Stimulated activated CD4-positive, alpha-beta T cell treated with anti-CD3 and anti-CD28 coated beads, Interleukin-12 subunit alpha, Interleukin-12 subunit beta, amount 100 ng/mL, for 24 hours (primary cell): ENCODE data around the gene OMA1.
A peak's percentile ranks its signal among the peaks of the same experiment; 100 is the strongest.
"Not testable (repeated sequence)": the region's sequence is repeated elsewhere in the genome, so short reads cannot be mapped to it uniquely, and the experiment has no call there.

Experiments
- DNase-seq, 2 experiments: peaks; one replicate each; pipeline ENCODE4 v3.0.0-alpha.2; 2020; ENCODE audit warnings: low read depth in 2 of 2

Gene OMA1

GRCh38 chr1:58546520-58547308 is at the start of gene OMA1:
TSS of gene OMA1 (minus strand) at chr1:58546726. CDS start at chr1:58539294, 7,432 bp downstream.
- peak; percentile 94 for DNase-seq

- no peak for DNase-seq
Measured at GRCh38 chr1:58594546-58594945, 48.0 kb upstream of the OMA1 start.

GRCh38 chr1:58592522-58593134 is 46.1 kb upstream of the OMA1 start:
- no peak for DNase-seq

GRCh38 chr1:58591806-58592205 is 45.3 kb upstream of the OMA1 start:
- DNase-seq, result no peak

- DNase-seq, result no peak
Measured at GRCh38 chr1:58590019-58590418, 43.5 kb upstream of the OMA1 start.

DNA sequence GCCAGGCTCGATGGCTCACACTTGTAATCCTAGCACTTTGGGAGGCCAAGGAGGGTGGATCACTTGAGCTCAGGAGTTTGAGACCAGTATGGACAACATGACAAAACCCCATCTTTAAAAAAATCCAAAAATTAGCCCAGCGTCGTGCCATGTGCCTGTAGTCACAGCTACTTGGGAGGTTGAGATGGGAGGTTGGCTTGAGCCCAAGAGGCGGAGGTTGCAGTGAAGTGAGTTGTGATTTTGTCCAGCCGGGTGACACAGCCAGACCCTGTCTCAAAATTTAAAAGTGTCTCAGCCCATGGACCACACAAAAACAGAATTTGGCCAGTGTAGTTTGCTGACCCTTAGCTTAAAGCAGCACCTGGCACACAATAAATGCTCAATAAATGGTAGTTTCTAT is 41.9 kb upstream of the OMA1 start:
- no peak for DNase-seq

- DNase-seq, result no peak
Measured at GRCh38 chr1:58587667-58588066, 41.1 kb upstream of the OMA1 start.

DNA sequence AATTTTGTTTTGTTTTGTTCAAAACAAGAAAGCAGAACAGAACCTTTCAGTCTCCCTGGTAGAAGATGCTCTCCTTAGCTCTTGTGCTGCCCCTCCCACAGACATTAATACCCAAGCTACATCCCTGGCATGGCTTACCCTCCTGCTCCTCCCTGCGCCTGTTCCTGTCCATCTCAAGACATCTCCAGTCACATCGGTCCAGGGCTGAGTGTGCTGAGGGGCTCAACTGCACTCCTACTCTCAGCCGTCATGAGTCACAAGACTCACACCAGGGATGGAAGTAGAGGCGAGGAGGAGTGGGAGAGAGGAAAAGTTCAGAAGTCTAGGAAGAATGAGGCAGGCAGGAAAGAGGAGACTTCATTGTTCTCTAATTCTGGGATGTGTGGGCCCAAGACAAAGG is 39.7 kb upstream of the OMA1 start:
- DNase-seq, result no peak

DNA sequence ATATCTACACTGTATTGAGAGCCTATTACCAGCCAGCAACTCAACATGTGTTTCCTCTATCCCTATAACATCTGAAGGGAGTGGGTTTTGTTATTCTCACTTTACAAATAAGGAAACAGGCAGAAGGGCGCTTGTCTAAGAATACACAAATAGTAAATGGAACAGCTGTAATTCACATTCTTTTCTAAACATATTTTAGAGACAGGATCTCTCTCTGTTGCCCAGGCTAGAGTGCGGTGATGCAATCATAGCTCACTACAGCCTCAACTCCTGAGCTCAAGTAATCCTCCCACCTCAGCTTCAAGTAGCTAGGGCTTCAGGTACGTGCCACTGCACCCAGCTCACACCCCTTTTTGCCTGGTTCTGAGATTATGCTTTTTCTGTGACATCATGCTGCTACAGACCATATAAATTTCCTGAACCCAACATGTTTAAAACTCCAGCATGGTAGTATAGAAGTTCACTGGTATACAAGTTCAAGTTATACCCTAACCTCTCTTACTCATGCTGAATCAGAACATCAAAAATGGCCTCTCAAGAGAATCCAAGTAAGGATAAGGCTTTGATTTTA is 39.1 kb upstream of the OMA1 start:
- no peak for DNase-seq

- DNase-seq, result no peak
Measured at GRCh38 chr1:58585166-58585565, 38.6 kb upstream of the OMA1 start.

- no peak for DNase-seq
Measured at GRCh38 chr1:58584082-58584895, 37.8 kb upstream of the OMA1 start.

DNA sequence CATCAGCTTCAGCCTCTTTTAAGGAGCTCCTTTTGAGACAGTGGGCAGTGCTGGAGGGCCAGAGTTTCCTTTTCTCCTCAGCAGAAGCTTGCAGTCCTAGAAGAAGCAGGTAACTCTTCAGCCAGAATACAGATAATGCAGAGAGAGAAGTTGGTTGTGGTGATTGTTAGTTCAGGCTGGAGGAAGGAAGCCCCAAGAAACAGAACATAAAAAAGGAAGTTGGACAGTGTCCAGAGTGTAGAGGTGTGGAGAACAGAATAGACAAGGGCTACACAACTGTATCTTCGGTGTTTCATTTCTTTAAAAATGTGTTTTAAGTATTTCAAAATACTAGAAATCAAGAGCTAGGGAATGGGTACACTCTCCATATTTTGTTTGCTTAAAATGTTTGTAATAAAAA is 37.0 kb upstream of the OMA1 start:
- no peak for DNase-seq

DNA sequence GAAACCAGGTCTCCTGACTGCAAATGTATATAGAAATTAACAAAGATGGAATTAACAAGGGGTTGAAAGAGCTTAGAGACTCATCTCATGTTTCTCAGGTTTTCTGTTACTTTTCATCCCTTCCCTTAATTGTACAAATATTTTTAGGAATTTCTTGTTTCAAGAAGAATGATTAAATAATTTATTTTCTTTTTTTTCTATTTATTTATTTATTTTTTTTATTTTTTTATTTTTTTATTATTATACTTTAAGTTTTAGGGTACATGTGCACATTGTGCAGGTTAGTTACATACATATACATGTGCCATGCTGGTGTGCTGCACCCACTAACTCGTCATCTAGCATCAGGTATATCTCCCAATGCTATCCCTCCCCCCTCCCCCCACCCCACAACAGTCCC is 35.6 kb upstream of the OMA1 start:
- not testable (repeated sequence) for DNase-seq

- DNase-seq, result no peak
Measured at GRCh38 chr1:58581641-58582040, 35.1 kb upstream of the OMA1 start.

DNA sequence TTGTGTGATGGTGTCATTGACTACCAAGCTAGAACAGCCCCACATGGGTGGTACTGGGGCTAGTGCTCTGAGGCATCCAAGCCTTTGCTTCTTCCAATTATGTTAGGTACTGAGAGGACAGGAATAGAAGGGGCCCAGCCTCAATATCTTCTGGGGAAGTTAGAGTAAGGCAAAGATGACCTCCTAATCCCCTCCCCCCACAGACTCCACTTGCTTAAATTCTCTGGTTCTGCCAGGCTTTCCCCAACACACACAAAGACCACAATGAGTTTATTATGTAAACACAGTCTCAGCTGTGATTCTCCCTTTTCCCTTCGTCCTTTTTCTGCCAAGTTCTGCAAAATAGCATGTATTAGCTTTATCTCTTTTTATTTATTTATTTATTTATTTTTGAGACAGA is 33.7 kb upstream of the OMA1 start:
- DNase-seq, result no peak

DNA sequence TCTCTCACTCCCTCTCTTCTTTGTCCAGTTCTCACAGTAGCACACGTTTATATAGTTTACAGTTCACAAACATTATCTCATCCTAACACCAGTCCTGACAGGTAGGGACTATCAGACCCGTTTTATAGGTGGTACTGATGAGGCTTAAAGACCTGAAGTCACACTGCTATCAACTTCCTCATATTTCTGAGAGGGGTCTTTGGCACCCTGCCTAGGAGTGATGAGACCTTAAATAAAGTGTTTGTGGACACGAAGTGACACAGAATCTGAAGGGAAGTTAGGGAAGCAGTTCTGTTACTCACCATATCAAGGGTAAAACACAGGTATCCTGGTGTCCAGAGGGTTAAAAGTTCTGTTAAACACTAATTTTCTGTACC is 31.1 kb upstream of the OMA1 start:
- DNase-seq, result no peak

- DNase-seq, result no peak
Measured at GRCh38 chr1:58576727-58577653, 30.5 kb upstream of the OMA1 start, which contains the start of gene TACSTD2. TSS of gene TACSTD2 (minus strand) at chr1:58577252. CDS start at chr1:58577156, 96 bp downstream.

GRCh38 chr1:58576325-58576726 is 29.8 kb upstream of the OMA1 start:
- no peak for DNase-seq

- DNase-seq, result no peak
Measured at GRCh38 chr1:58575551-58576324, 29.2 kb upstream of the OMA1 start.

DNA sequence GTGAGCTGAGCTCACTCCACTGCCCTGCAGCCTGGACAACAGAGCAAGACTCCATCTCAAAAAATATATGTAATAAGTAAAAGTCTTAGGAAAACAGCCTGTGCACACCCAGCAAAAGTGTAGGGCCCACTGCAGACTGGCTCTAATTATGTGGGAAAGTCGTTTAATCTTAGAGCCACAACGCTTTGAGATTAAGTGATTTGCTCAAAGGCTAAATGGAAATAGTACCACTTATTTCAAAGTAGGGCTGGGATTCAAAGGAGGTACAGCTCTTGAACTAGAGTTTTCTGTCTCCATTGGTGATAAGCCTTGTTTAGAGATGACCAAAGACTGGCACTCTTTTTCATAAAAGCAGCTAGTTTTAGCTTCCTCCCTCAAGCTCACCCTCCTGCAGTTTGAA is 28.3 kb upstream of the OMA1 start:
- no peak for DNase-seq
